HK-2 (cell line): ENCODE data around the gene MFSD12.

Experiments used
- DNase-seq: peaks from one replicate; pipeline ENCODE4 v3.0.0-alpha.2; 2018; ENCODE audit not compliant: unreplicated experiment

The MFSD12 gene

GRCh38 chr19:3557461-3558248 is at the start of gene MFSD12:
TSS of gene MFSD12 (minus strand) at chr19:3557586. CDS start at chr19:3557403, 183 bp downstream.
- peak; percentile 95 for DNase-seq

GRCh38 chr19:3606690-3607289 is 49.4 kb upstream of the MFSD12 start, which contains the start of gene TBXA2R:
TSS of gene TBXA2R (minus strand) at chr19:3606875. CDS start at chr19:3600634, 6,241 bp downstream.
- peak; percentile 81 for DNase-seq

GRCh38 chr19:3606174-3606689 is 48.8 kb upstream of the MFSD12 start:
- peak; percentile 46 for DNase-seq

- DNase-seq: no peak
Measured at GRCh38 chr19:3605770-3606169, 48.4 kb upstream of the MFSD12 start.

DNA sequence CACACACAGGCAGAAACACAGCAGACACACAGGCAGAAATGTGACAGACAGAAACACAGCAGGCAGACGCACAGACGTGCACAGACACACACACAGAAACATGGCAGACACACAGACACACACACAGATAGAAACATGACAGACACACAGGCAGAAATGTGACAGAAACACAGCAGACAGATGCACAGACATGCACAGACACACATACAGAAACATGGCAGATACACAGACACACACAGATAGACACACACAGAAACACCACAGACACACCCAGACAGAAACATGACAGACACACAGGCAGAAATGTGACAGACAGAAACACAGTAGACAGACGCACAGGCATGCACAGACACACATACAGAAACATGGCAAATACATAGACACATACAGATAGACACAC is 48.0 kb upstream of the MFSD12 start:
- no peak for DNase-seq

- no peak for DNase-seq
Measured at GRCh38 chr19:3604987-3605343, 47.6 kb upstream of the MFSD12 start.

DNA sequence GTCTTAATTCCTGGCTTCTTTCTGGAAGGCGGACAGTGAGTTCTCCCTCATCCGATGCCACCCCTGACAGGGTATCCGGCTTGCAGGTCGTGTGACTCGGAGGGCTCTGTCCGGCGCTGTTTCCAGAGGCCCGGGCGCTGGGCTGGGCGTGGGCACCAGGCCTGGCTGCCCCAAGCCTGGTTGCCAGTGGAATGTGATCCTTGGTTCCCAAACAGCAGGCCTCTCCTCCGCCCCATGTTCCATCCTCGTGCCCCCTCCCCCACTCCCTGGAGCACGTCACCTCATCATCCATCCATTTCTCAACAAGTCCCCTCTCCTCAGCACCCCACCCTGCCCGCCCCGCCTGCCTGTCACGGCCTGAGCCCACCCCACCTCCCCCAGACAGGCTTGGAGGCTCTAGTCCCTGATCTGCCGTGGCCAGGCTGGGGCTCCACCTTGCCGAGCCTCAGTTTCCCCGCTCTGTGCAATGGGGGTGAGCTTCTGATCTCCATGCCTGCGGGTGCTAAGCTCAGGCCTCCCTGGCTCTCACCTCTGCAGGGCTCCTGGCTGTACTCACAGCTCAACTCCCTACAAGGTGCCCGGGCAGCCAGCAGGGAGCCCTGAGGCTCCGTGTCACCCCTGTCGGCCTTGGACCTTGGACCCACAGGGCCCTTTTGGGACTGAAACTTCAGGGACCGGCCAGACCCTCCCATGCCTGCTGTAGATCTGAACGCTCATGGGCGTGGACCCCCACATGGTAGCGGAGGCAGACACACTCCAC is 47.0 kb upstream of the MFSD12 start:
- no peak for DNase-seq

DNA sequence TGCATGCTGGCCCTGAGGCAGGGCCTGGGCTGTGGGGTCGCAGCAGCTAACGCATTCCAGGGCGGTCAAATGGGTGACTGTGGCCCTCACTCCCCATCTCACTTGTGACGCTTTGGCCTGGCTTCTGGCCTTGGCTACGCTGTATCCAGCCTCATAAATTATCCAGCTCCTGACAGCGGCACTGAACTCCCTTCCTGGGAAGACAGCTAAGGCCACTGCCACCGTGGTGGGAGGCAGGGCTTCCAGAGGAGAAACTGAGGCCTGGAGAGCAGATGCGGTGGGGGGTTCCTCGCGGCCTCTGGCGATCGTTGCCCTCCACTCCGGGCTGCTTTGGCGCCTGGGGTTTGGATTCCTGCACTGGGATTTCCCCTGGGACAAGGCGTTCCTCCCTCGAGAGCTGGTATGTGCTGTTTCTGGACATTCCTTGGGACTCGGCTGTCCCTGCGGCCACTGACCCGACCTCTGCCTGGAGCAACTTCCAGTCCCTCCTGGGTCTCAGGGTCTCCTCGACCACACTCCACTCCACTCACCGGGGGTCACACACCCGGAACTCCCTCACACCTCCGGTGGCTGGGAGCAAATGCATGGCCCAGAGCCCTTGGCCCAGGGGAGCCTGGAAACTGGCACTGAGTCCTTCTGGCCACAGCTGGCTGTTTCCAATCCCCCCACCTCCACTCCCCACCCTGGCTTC is 45.9 kb upstream of the MFSD12 start:
- DNase-seq: peak; percentile 27

DNA sequence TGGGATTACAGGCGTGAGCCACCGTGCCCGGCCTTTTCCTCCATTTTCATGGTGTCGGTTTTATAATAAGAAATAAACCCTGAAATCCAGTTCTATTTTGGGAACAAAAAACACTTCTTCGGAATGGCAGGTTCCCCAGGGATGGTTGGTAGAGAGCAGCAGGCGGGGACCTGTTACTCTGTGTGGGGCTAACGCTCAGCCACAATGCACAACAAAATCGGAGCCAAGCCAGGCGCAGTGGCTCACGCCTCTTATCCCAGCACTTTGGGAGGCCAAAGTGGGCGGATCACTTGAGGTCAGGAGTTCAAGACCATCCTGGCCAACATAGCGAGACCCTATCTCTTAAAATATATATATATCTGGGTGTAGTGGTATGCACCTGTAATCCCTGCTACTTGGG is 43.6 kb upstream of the MFSD12 start:
- DNase-seq: no peak

DNA sequence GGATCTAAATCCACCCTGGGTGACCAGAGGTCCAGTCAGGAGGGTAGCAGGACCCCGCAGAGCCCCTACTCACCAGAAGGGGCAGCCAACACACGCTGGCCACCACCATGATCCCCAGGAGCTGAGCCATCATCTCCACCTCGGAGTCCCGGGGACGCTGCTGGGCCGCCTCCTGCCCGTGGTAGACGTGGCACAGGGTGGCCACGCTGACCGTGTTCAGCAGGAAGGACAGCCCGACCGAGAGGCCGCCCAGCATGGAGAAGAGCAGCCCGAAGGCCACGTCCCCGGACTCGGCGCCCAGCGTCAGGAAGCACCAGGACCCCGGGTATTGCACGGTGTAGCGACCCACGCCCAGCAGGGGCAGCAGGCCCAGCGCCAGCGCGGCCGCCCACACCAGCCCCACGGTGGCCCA is 42.4 kb upstream of the MFSD12 start:
- DNase-seq: no peak

GRCh38 chr19:3595521-3596061 is 38.2 kb upstream of the MFSD12 start:
- DNase-seq: no peak

GRCh38 chr19:3593156-3593555 is 35.8 kb upstream of the MFSD12 start:
- no peak for DNase-seq

GRCh38 chr19:3591876-3592613 is 34.7 kb upstream of the MFSD12 start:
- no peak for DNase-seq

GRCh38 chr19:3590991-3591659 is 33.7 kb upstream of the MFSD12 start:
- no peak for DNase-seq

- no peak for DNase-seq
Measured at GRCh38 chr19:3589949-3590348, 32.6 kb upstream of the MFSD12 start.

GRCh38 chr19:3589439-3589838 is 32.1 kb upstream of the MFSD12 start:
- DNase-seq: no peak

DNA sequence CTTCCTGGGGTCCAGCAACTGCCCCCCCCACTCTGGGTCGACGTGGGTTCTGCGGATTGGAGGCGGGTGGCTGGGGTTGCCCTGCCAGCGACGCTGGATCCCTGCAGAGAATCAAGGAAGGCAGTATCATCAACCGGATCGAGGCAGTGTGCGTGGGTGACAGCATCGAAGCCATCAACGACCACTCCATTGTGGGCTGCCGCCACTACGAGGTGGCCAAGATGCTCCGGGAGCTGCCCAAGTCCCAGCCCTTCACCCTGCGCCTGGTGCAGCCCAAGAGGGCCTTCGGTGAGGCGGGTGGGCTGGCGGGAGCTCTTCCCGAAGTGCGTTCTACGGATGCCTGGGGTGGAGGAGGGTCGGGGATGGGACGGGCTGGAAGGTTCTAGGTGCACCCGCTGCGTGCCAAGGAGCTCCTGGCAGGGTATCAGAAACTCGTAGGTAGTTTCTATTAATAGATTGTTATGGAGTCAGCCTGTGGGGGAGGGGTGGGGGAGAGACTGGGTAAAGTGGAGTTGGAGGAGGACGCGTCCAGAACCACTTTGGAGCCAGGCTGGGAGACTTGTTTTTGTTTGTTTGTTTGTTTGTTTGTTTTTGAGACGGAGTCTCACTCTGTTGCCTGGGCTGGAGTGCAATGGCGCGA is 29.4 kb upstream of the MFSD12 start:
- no peak for DNase-seq

DNA sequence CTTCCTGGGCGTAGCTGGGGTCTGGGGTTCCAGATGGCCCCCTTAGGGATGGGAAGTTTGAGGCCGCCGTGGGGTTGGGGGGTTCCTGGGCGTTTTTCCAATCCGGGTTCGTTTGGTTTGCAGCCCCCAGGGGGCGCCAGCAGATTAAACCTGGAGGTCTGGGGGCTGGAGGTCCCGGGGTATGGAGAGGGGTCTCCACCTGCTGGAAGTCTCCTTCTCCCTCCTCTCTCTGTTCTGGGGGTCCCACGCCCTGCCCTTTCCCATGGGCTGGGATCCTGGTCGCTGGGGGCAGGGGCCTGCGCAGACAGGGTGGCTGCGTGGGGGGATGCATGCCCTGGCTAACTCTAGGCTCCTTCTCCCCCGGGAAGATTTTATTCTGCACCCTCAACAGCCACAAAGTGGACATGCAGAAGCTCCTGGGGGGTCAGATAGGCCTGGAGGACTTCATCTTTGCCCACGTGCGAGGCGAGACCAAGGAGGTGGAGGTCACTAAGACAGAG is 28.8 kb upstream of the MFSD12 start:
- DNase-seq: no peak

- no peak for DNase-seq
Measured at GRCh38 chr19:3585301-3586126, 28.1 kb upstream of the MFSD12 start, which contains the start of gene GIPC3. TSS of gene GIPC3 (plus strand) at chr19:3585478. CDS start at chr19:3585598, 120 bp downstream.
